Measurements from ENCODE around the gene ANKMY1. TPM values are rescaled to one million over a fixed set of nuclear protein-coding genes. Genes with fewer than 3 reads are reported as not detected.
"Not testable (repeated sequence)": the region's sequence is repeated elsewhere in the genome, so short reads cannot be mapped to it uniquely, and the experiment has no call there.

ANKMY1 gene
- total RNA-seq, 2 donors from 2014 or later = 12.3 to 18.1 TPM

DNA sequence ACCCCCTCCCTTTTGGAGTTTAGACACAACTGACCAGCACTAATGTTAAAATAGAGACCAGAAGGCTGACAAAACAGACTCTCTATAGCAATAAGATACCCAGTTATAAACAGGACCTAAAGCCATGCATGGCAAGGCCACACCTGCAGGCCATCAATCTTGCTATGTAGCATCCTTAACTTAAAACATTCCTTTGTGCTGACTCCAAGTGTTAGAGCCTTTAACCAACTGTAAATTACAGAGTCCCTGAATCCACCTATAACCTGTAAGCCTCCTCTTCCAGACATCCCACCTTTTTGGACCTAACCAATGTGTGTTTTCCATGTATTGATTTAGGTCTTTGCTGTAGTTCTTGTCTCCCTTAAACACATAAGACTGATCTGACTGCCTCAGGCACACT, 17.9 kb downstream of the ANKMY1 start:
- Histone ChIP-seq H3K36me3 (no peaks in the 10 kb centered on the region), H3K27ac (no peak overlapping the region), H3K9ac (ENCODE audit: low read depth in 2 of 2, low read length in 2 of 2) (no peak overlapping the region), H3K4me3 (no peak overlapping the region), H3K9me3 (no peaks in the 10 kb centered on the region), H3K4me1 (no peaks in the 10 kb centered on the region), H3K27me3 (no peaks in the 10 kb centered on the region)
- DNase-seq = no peak
- TF ChIP-seq, protein P1, sequence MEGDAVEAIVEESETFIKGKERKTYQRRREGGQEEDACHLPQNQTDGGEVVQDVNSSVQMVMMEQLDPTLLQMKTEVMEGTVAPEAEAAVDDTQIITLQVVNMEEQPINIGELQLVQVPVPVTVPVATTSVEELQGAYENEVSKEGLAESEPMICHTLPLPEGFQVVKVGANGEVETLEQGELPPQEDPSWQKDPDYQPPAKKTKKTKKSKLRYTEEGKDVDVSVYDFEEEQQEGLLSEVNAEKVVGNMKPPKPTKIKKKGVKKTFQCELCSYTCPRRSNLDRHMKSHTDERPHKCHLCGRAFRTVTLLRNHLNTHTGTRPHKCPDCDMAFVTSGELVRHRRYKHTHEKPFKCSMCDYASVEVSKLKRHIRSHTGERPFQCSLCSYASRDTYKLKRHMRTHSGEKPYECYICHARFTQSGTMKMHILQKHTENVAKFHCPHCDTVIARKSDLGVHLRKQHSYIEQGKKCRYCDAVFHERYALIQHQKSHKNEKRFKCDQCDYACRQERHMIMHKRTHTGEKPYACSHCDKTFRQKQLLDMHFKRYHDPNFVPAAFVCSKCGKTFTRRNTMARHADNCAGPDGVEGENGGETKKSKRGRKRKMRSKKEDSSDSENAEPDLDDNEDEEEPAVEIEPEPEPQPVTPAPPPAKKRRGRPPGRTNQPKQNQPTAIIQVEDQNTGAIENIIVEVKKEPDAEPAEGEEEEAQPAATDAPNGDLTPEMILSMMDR (IDR thresholded peaks at IDR 0.05) = no peak
- intact Hi-C loops (cut with DNase I) = no loop called here

DNA sequence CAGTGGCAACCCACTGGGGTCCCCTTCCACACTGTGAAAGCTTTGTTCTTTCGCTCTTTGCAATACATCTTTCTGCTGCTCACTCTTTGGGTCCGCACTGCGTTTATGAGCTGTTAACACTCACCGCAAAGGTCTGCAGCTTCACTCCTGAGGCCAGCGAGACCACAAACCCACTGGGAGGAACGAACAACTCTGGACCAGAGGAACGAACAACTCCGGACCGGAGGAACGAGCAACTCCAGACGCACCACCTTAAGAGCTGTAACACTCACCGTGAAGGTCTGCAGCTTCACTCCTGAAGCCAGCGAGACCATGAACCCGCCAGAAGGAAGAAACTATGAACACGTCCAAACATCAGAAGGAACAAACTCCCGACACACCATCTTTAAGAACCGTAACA, 18.7 kb downstream of the ANKMY1 start:
- H3K27ac ChIP-seq; H3K27me3 ChIP-seq; H3K9ac ChIP-seq (ENCODE audit: low read depth in 2 of 2, low read length in 2 of 2); H3K4me1 ChIP-seq; intact Hi-C loops (cut with DNase I); DNase-seq; H3K9me3 ChIP-seq; H3K4me3 ChIP-seq; H3K36me3 ChIP-seq: not testable (repeated sequence)

DNA sequence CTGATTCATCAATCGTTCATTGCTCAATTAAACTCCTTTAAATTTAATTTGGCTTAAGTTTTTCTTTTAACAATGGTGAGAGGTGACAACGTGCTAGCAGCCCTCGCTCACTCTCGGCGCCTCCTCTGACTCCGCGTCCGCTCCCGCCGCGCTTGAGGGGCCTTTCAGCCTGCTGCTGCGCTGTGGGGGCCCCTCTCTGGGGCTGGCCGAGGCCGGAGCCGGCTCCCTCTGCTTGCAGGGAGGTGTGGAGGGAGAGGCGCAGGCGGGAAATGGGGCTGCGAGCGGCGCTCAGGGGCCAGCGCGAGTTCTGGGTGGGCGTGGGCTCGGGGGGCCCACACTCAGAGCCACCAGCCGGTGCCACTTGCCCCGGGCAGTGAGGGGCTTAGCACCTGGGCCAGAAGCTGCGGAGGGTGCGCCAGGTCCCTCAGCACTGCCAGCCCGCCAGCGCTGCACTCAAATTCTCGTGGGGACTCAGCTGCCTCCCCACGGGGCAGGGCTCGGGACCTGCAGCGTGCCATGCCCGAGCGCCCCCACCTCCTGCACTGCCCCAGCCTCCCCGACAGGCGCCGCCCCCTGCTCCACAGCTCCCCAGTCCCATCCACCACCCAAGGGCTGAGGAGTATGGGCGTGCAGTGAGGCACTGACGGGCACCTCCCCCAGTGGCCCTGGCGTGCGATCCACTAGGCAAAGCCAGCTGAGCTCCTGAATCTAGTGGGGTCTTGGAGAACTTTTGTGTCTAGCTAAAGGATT, 19.6 kb downstream of the ANKMY1 start:
- intact Hi-C loops (cut with DNase I) = no loop called here
- H3K36me3 ChIP-seq = no peaks in the 10 kb centered on the region
- no peaks in the 10 kb centered on the region for H3K9me3 ChIP-seq
- H3K27me3 ChIP-seq = no peaks in the 10 kb centered on the region
- H3K4me1 ChIP-seq = no peaks in the 10 kb centered on the region
- no peak for DNase-seq
- no peak overlapping the region for H3K9ac ChIP-seq (ENCODE audit: low read depth in 2 of 2, low read length in 2 of 2)
- H3K27ac ChIP-seq = no peak overlapping the region
- TF ChIP-seq, protein P1 (IDR thresholded peaks at IDR 0.05) = no peak
- H3K4me3 ChIP-seq = no peak overlapping the region

DNA sequence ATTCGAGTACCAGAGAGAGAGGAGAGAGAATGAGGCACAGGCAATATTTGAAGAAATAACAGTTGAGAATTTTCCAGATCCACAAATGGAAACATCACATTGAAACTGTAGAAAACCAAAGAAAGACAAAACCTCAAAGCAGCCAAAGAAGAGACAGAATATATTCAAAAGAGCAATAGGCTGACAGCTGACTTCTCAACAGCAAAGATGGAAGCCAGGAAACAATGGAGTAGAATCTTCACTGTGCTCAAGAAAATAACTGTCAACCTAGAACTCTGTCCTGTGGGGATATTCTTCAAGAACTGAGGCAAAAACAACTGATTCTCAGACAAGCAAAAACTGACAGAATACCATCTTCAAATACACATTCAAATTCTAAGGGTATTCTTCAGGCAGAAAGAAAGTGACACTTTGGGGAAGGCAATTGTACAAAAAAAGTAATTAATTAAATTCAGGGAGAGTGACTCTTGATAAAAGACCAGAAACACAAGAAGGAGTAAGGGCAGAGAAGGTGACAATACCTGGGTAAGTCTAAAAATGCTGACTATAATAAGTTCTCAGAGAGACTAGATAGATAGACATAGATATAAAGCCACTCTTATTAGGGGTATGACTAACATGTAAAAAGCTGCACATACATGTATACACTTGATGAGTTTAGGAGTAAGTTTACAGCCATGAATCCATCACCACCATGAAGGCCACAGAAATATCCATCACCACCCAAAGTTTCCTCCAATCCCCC, 25.6 kb downstream of the ANKMY1 start:
- no peaks in the 10 kb centered on the region for H3K9me3 ChIP-seq
- no peaks in the 10 kb centered on the region for H3K36me3 ChIP-seq

DNA sequence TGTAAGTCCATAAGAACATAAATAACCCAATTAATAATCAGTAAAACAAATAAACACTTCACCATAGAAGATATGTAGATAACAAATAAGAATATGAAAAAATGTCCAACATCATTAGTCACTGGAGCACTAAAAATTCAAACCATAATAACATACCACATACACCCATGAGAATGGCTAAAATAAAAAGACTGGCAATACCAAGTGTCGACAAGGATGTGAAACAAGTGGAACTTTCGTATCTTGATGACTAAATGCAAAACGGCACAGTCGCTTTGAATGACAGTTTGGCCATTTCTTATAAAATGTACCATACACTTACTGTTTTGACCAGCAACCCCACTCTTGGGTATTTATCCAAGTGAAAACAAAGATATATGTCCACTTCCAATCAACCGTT, 26.8 kb downstream of the ANKMY1 start:
- TF ChIP-seq, protein P1 (IDR thresholded peaks at IDR 0.05) = no peak
- Histone ChIP-seq H3K9ac (ENCODE audit: low read depth in 2 of 2, low read length in 2 of 2) (no peak overlapping the region), H3K36me3 (no peaks in the 10 kb centered on the region), H3K4me1 (no peaks in the 10 kb centered on the region), H3K27me3 (no peaks in the 10 kb centered on the region), H3K4me3 (no peak overlapping the region), H3K9me3 (no peaks in the 10 kb centered on the region), H3K27ac (no peak overlapping the region)
- DNase-seq = no peak
- intact Hi-C loops (cut with DNase I) = no loop called here

More for the DNA sequence above, 25.6 kb downstream of the ANKMY1 start:
- no peak overlapping the region for H3K9ac ChIP-seq (ENCODE audit: low read depth in 2 of 2, low read length in 2 of 2)
- no peak overlapping the region for H3K4me3 ChIP-seq
- TF ChIP-seq, protein P1 (IDR thresholded peaks at IDR 0.05) = no peak
- intact Hi-C loops (cut with DNase I) = no loop called here
- DNase-seq = no peak
- no peaks in the 10 kb centered on the region for H3K27me3 ChIP-seq
- H3K27ac ChIP-seq = no peak overlapping the region
- H3K4me1 ChIP-seq = no peaks in the 10 kb centered on the region

DNA sequence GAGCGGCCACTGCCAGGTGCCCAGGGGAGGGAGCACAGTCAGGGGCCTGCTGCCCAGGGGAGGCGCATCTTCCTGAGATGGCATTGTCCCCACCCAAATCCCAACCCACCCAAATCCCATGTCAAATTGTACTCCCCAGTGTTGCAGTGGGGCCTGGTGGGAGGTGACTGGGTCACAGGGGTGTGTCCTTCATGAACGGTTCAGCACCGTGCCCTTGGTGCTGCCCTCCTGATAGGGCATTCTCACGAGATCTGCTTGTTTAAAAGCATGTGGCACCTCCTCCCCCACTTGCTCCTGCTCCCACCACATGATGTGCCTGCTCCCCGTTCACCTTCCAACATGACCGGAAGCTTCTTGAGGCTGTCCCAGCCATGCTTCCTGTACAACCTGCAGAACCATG, 27.6 kb downstream of the ANKMY1 start:
- no peak overlapping the region for H3K27ac ChIP-seq
- H3K4me1 ChIP-seq = no peaks in the 10 kb centered on the region
- H3K27me3 ChIP-seq = no peaks in the 10 kb centered on the region
- intact Hi-C loops (cut with DNase I) = no loop called here
- TF ChIP-seq, protein P1 (IDR thresholded peaks at IDR 0.05) = no peak
- H3K9me3 ChIP-seq = no peaks in the 10 kb centered on the region
- H3K36me3 ChIP-seq = no peaks in the 10 kb centered on the region
- no peak overlapping the region for H3K4me3 ChIP-seq
- H3K9ac ChIP-seq (ENCODE audit: low read depth in 2 of 2, low read length in 2 of 2) = no peak overlapping the region
- no peak for DNase-seq

All from colonic mucosa (tissue), 4 donors.